RPMI7951 (cell line): Measurements from ENCODE around the gene PRMT1. TPM values are rescaled to one million over a fixed set of nuclear protein-coding genes. Genes with fewer than 3 reads are reported as not detected.
A peak's percentile ranks its signal among the peaks of the same experiment; 100 is the strongest.

Experiments used
- DNase-seq: peaks from one replicate; pipeline ENCODE4 v3.0.0-alpha.2; 2012; ENCODE audit warnings: low read depth
- total RNA-seq: library from RNA; depleted of rRNA; stranded (reverse); fragments of >200 nt; shearing (Covaris generic); gene quantifications from 2 replicates; pipeline ENCODE4 v1.2.3, GENCODE V29; 2014

PRMT1 gene
- total RNA-seq, 1 experiment from 2014 or later = 334 TPM

- DNase-seq = no peak
Measured at GRCh38 chr19:49688531-49689132, 11.6 kb downstream of the PRMT1 start.

GRCh38 chr19:49689133-49690078, 12.3 kb downstream of the PRMT1 start, which contains the start of gene ADM5:
Gene ADM5 (plus strand): TSS chr19:49689594. CDS start chr19:49689838, 244 bp downstream.
- DNase-seq = no peak

DNA sequence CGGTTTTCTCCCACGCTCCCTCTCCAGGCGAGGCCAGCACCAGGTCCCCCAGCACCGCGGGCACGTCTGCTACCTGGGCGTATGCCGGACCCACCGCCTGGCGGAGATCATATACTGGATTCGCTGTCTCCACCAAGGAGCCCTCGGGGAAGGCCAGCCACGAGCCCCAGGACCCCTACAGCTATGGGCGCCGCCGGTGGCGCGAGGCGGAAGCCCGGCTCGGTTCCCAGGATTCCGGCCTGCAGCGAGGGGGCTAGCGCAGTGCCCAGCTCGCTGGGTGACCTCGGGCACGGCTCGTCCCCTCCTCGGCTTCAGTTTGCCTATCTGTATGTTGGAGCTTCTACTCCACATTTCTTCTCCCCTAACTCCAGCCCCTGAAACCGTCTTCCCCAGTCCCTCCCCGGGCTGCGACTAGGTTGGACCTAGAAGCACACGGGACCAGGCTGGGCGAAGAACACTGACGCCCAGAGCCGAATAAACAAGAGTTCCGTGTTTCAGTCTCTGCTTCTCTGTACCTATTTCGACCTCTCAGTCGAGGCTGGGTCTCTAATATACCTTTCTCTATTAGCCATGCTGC, 13.1 kb downstream of the PRMT1 start:
- DNase-seq = no peak

DNA sequence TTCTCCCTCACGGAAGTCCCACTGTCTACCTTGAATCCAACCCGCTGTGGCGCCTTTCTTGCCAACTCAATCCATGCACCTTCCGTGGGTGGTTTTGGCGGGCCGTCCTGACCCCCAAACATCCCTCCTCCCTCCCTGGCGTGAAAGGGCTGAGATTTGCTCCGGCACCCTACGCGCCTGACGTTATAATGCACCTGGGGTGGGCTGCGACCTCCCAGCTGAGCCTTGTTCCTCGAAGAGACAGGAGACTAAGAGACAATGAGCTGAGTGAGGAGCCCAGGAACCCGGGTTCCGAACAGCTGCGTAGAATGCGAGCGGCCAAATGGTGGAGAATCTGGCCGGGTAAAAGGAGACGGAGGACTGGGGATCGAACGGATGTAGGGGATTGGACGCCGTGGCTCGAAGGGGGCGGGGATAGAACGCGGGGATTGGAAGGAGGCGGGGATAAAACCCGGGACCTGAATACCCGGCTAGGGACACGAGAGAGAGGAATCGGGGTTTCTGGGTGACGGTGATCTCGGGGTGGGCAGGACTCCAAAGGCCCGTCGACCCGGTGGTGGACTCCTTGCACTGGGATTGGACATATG, 13.7 kb downstream of the PRMT1 start, which contains the start of gene CPT1C:
TSS of gene CPT1C (plus strand) at position 461 of the 587 bp plus-strand sequence. CDS start 1,137 bp downstream, outside the sequence.
- DNase-seq = peak; percentile 58

DNA sequence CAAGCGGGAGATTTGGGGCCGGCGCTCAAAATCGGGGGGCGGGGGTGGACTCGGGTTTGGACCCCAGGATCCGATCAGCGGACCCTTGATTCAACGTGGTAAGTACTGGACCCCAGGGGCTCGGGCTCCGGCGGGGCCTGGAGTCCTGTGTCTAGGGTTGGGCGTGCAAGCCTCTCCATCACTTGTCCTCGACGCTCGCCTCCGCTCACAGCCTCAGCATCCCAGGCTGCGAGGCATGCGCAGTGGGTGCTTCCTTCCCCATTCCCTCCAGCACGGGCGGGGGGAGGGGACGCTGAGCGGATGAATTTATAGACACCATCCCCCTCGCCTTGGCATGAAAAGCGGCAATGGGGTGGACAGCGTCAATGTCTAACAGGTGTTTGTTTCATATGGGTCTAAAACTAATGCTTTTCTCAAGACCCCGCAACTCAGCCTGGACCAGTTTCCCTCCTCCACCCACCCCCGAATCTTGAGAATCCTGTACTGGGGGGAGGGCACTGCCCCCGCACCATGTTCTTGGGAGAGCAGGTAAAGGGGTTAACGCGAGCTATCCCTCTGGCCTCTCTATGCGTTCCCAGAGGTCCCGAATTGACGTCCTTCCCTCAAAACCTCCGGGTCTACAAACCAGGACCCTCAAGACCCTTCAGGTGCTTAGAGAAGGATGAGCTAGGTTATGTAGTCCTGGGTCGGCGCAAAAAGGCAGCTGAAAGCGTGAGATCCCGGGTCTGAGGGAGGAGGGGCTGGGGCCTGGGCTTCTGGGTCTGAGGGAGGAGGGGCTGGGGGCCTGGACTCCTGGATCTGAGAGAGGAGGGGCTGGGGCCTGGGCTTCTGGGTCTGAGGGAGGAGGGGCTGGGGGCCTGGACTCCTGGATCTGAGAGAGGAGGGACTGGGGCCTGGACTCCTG, 14.4 kb downstream of the PRMT1 start:
- DNase-seq = peak; percentile 45

GRCh38 chr19:49692147-49692506, 15.1 kb downstream of the PRMT1 start:
- DNase-seq = no peak

DNA sequence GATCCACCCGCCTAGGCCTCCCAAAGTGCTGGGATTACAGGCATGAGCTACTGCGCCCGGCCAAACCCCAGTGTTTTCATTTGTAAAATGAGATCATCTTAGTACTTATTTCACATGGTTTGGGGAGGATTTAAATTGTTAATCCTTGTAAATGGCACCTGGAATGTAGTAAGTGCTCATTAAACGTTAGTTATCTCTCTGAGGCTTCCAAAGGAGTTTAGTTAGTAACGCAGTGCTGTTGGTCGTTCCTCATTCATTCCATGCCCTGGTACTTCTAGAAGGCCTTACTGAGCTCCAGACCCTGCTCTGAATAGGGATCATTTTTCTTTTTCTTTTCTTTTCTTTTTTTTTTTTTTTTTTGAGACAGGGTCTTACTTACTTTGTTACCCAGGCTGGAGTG, 19.0 kb downstream of the PRMT1 start:
- DNase-seq = no peak

- no peak for DNase-seq
Measured at GRCh38 chr19:49696865-49697264, 19.8 kb downstream of the PRMT1 start.

GRCh38 chr19:49699364-49699763, 22.3 kb downstream of the PRMT1 start:
- no peak for DNase-seq

DNA sequence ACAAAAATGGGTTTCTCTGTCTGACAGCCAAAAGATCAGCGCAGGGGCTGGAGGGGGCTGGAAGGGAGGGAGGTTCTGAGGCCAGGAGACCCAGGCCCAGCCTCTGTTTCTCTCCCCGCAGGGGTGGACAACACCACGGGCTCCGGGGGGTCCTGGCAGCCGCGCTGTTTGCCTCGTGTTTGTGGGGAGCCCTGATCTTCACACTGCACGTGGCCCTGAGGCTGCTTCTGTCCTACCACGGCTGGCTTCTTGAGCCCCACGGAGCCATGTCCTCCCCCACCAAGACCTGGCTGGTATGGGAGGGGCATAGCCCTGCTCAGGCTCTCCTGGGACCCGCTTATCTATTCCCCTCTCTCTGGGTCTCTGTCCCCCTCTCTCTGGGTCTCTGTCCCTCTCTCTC, 23.5 kb downstream of the PRMT1 start:
- DNase-seq = no peak

DNA sequence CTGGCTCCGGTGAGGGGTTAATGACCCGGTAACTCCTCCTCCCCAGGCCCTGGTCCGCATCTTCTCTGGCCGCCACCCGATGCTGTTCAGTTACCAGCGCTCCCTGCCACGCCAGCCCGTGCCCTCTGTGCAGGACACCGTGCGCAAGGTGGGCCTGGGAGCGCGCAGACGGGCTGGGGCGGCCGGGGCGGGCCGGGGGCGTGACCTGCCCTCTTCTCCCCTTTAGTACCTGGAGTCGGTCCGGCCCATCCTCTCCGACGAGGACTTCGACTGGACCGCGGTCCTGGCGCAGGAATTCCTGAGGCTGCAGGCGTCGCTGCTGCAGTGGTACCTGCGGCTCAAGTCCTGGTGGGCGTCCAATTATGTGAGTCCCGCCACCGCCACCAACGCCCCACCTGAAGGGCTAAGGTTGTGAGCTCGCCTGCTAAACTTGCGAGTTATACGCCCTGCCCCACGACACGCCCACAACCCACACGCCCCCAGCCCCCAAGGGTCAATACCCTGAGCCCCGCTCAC, 24.3 kb downstream of the PRMT1 start:
- no peak for DNase-seq

DNA sequence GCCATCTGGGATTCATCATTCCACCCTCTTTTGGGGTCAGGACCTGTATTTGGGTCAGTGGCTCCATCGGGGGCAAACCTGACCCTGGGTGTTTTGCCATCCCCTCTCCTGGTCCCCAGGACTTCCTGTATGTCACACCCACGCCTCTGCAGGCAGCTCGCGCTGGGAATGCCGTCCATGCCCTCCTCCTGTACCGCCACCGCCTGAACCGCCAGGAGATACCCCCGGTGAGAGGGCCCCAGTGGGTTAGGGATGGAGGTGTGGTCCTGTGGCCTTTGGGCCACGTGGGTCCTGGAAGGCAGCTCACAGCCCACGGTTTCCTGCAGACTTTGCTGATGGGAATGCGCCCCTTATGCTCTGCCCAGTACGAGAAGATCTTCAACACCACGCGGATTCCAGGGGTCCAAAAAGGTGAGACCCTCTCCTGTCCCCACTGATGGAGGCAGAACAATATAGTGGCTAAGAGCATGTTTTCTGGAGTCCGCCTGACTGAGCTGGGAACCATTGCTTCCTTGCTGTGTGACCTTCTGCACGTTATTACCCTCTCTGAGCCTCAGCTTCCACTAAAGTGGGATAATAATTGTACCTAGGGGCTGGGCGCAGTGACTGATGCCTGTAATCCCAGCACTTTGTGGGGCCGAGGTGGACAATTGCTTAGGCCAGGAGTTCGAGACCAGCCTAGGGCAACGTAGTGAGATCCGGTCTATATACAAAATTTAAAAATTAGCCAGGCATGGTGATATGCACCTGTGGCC, 28.0 kb downstream of the PRMT1 start:
- DNase-seq = no peak

DNA sequence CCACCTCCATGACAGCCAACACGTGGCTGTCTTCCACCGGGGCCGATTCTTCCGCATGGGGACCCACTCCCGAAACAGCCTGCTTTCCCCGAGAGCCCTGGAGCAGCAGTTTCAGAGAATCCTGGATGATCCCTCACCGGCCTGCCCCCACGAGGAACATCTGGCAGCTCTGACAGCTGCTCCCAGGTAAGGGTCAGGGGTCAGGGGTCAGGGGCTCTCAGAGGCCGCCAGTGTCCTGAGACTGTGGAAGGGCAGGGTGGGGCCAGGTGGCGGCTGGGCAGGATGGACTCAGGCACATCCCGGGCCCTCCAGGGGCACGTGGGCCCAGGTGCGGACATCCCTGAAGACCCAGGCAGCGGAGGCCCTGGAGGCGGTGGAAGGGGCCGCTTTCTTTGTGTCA, 28.8 kb downstream of the PRMT1 start:
- no peak for DNase-seq

GRCh38 chr19:49710372-49710951, 33.4 kb downstream of the PRMT1 start:
- DNase-seq = peak; percentile 66

- DNase-seq = peak; percentile 90
Measured at GRCh38 chr19:49712397-49712859, 35.4 kb downstream of the PRMT1 start.

DNA sequence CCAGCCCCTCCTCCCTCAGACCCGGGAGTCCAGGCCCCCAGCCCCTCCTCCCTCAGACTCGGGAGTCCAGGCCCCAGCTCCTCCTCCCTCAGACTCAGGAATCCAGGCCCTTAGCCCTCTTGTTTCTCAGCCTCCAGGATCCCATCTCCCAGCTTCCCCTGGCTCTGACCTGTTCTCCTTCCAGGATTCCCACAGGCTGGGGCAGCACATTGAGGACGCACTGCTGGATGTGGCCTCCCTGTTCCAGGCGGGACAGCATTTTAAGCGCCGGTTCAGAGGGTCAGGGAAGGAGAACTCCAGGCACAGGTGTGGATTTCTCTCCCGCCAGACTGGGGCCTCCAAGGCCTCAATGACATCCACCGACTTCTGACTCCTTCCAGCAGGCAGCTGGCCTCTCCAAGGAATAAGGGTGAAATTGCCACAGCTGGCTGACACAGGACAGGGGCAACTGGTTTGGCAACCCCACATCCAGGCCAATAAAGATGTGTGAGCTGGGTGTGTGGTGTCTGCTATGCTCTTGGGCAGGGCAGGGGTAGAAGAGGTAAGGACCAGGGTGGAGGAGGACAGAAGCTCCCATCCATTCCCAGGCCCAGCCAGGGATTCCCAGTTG, 36.3 kb downstream of the PRMT1 start:
- no peak for DNase-seq

GRCh38 chr19:49716154-49716553, 39.1 kb downstream of the PRMT1 start:
- DNase-seq = peak; percentile 25

DNA sequence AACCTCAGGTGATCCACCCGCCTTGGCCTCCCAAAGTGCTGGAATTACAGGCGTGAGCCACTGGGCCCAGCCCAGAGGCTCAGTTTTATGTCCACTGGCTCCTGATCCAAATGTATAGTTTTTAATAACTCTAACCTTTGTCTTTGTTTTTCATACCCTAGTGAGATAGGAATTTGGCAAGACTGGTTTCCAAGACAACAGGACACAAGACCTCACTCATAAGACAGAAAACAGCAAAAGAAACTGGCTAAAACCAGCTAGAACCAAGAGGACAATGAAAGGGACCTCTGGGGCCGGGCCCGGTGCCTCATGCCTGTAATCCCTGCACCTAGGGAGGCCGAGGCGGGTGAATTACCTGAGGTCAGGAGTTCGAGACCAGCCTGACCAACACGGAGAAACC, 41.4 kb downstream of the PRMT1 start:
- no peak for DNase-seq

DNA sequence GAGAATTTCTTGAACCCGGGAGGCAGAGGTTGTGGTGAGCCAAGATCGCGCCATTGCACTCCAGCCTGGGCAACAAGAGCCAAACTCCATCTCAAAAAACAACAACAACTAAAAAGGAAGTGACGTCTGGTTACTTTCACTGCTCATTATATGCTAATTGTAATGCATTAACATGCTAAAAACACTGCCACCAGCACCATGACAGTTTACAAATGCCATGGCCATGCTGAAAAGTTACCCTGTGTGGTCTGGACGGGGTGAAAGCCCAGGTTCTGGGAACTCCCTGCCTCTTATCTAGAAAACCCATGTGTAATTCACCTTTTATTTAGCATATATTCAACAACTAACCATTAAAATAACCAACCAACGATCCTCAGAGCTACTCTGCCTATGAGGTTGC, 41.9 kb downstream of the PRMT1 start:
- no peak for DNase-seq
